OCI-LY7 (cell line): Measurements from ENCODE around the gene PIGZ. TPM values are rescaled to one million over a fixed set of nuclear protein-coding genes. Genes with fewer than 3 reads are reported as not detected.

Experiments
- BruUV-seq: library from RNA; stranded (reverse); fragments of 400-500 nt; replicated peaks from 2 replicates; lab custom pipeline; 2021; lab: Mats Ljungman, UMichigan
- CTCF ChIA-PET: fragments of 300-600 bp; sonication (Branson Sonifier 250); formaldehyde crosslinking; loops from one replicate; lab custom pipeline; 2022; ENCODE audit warnings: antibody characterized with exemption; ENCODE audit not compliant: unreplicated experiment; lab: Charles Lee
- POLR2A ChIA-PET: fragments of 300-600 bp; sonication (Branson Sonifier 250); formaldehyde crosslinking; loops from one replicate; lab custom pipeline; 2022; ENCODE audit warnings: antibody characterized with exemption; lab: Charles Lee
- DNase-seq: peaks from one replicate; pipeline ENCODE4 v3.0.0-alpha.2; 2015; ENCODE audit warnings: low spot score
- H2AFZ ChIP-seq: fragments of 200-600 bp; sonication (generic), shearing (Covaris generic); 2 replicates; pipeline ENCODE4 v1.6.1; 2014; ENCODE audit warnings: mild to moderate bottlenecking, antibody characterized with exemption, low read length, moderate library complexity
- H3K27ac ChIP-seq: fragments of 200-600 bp; sonication (generic); 2 replicates; pipeline ENCODE4 v1.5.1; 2014; ENCODE audit warnings: mixed run types, low read depth, mild to moderate bottlenecking, moderate library complexity, low read length, inconsistent platforms; ENCODE audit not compliant: poor library complexity, severe bottlenecking
- H3K36me3 ChIP-seq: fragments of 200-600 bp; sonication (generic); 2 replicates; pipeline ENCODE4 v1.6.1; 2014; ENCODE audit warnings: mild to moderate bottlenecking, antibody characterized with exemption, low read length, moderate library complexity, mixed read lengths; ENCODE audit not compliant: insufficient read depth
- H3K4me1 ChIP-seq: fragments of 200-600 bp; sonication (generic); 2 replicates; pipeline ENCODE4 v1.5.1; 2014; ENCODE audit warnings: mild to moderate bottlenecking, low read length; ENCODE audit not compliant: insufficient read depth, poor library complexity, severe bottlenecking
- H3K4me2 ChIP-seq: fragments of 200-600 bp; sonication (generic); 2 replicates; pipeline ENCODE4 v1.6.1; 2014; ENCODE audit warnings: mild to moderate bottlenecking, low read length
- H3K4me3 ChIP-seq: fragments of 200-600 bp; sonication (generic); 2 replicates; pipeline ENCODE4 v1.5.1; 2014; ENCODE audit warnings: mild to moderate bottlenecking, low read depth, low read length; ENCODE audit not compliant: poor library complexity, severe bottlenecking
- H3K79me2 ChIP-seq: fragments of 200-600 bp; sonication (generic); 2 replicates; pipeline ENCODE4 v1.6.1; 2016; ENCODE audit warnings: low read depth, mild to moderate bottlenecking, low read length, moderate library complexity, mixed read lengths; ENCODE audit not compliant: insufficient read depth
- H3K9me2 ChIP-seq: fragments of 200-600 bp; sonication (generic); 2 replicates; pipeline ENCODE4 v1.6.1; 2016; ENCODE audit warnings: mild to moderate bottlenecking, low read length, mixed read lengths; ENCODE audit not compliant: insufficient read depth
- H3K9me3 ChIP-seq: fragments of 200-600 bp; sonication (generic); 2 replicates; pipeline ENCODE4 v1.6.1; 2014; ENCODE audit warnings: mild to moderate bottlenecking, mixed run types, low read length, mixed read lengths
- H4K20me1 ChIP-seq: fragments of 200-600 bp; sonication (generic); 2 replicates; pipeline ENCODE4 v1.6.1; 2014; ENCODE audit warnings: mild to moderate bottlenecking, antibody characterized with exemption, low read length, moderate library complexity, mixed read lengths; ENCODE audit not compliant: insufficient read depth
- CTCF ChIP-seq: fragments of 200-600 bp; sonication (generic); conservative IDR thresholded peaks from 2 replicates; pipeline ENCODE4 v1.5.1; 2014; ENCODE audit warnings: mild to moderate bottlenecking, antibody characterized with exemption, low read length, moderate library complexity, mixed read lengths
- EZH2phosphoT487 ChIP-seq: fragments of 200-600 bp; sonication (generic); IDR thresholded peaks from 2 replicates; pipeline ENCODE4 v1.6.1; 2018; ENCODE audit warnings: low read depth, borderline replicate concordance, mild to moderate bottlenecking, mixed run types, antibody characterized with exemption, low read length, moderate library complexity, mixed read lengths
- intact Hi-C: fragments of 100-400 bp; cut with micrococcal nuclease; formaldehyde crosslinking; loops from one replicate; pipeline ENCODE4 v1.10.0; 2022; ENCODE audit not compliant: unreplicated experiment
- total RNA-seq, 2 experiments: library from RNA; depleted of rRNA in 1 of 2; stranded (reverse); fragments of >200 nt in 1 of 2; shearing (Covaris generic) in 1 of 2; gene quantifications; 2 replicates each; pipeline ENCODE4 v1.2.3, GENCODE V29; 2014 to 2022

Gene PIGZ
- total RNA-seq, 2 experiments from 2014 or later: not detected

GRCh38 chr3:196915375-196915774 is 53.3 kb downstream of the PIGZ start:
- Histone ChIP-seq H3K9me3 (no peaks in the 10 kb centered on the region), H3K9me2 (no peaks in the 10 kb centered on the region), H3K4me1 (peaks cover under 1% of the 10 kb centered on the region), H3K27ac (no peak overlapping the region), H3K4me2 (no peak overlapping the region), H3K36me3 (peaks cover 33% of the 10 kb centered on the region), H3K79me2 (no peaks in the 10 kb centered on the region), H3K4me3 (no peak overlapping the region), H4K20me1 (no peaks in the 10 kb centered on the region), H2AFZ (no peak overlapping the region)
- BruUV-seq: no TSS peak
- DNase-seq: no peak
- TF ChIP-seq CTCF (no peak), EZH2phosphoT487 (no peak)
- ChIA-PET CTCF (no interaction called here), POLR2A (no interaction called here)
- intact Hi-C loops: no loop called here

- Histone ChIP-seq H3K4me1 (no peaks in the 10 kb centered on the region), H3K79me2 (no peaks in the 10 kb centered on the region), H2AFZ (no peak overlapping the region), H3K4me2 (no peak overlapping the region), H3K27ac (no peak overlapping the region), H4K20me1 (no peaks in the 10 kb centered on the region), H3K9me3 (no peaks in the 10 kb centered on the region), H3K36me3 (peaks cover 33% of the 10 kb centered on the region), H3K4me3 (no peak overlapping the region), H3K9me2 (no peaks in the 10 kb centered on the region)
- ChIA-PET CTCF (no interaction called here), POLR2A (no interaction called here)
- TF ChIP-seq EZH2phosphoT487 (no peak), CTCF (no peak)
- no TSS peak for BruUV-seq
- DNase-seq: no peak
- intact Hi-C loops: no loop called here
These were observed 53.8 kb downstream of the PIGZ start for GRCh38 chr3:196914866-196915265.

DNA sequence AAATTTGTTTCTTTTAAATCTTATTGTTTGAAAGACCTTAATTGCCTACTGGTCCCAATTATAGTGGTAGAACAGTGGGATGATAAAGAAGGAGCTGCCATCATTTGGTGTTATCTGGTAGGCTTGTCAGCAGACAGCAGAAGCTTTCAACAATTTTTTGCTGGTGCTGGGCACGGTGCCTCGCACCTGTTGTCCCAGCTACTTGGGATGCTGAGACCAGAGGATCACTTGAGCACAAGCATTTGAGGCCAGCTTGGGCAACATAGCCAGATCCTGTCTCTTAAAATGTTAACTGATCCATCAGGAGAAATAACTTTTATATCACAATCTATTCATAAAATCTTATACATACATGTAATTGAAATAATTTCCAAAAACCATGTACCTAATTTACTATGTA is 64.9 kb downstream of the PIGZ start:
- Histone ChIP-seq H3K4me2 (no peak overlapping the region), H3K36me3 (peaks cover 78% of the 10 kb centered on the region), H3K9me3 (no peaks in the 10 kb centered on the region), H2AFZ (no peak overlapping the region), H3K9me2 (no peaks in the 10 kb centered on the region), H3K27ac (no peak overlapping the region), H3K4me1 (no peaks in the 10 kb centered on the region), H3K79me2 (no peaks in the 10 kb centered on the region), H3K4me3 (no peak overlapping the region), H4K20me1 (0 out of 2 replicates have a peak, but pooled peaks cover 3% of the 10 kb centered on the region)
- ChIA-PET POLR2A (interaction anchor here (1.5 kb wide), 1 partner anchor 11 kb away, joined by 4 read pairs; no protein-coding TSS in a partner anchor), CTCF (no interaction called here)
- TF ChIP-seq EZH2phosphoT487 (no peak), CTCF (no peak)
- BruUV-seq: TSS peak; percentile 33
- DNase-seq: no peak
- intact Hi-C loops: no loop called here
